Ishikawa (cell line): ENCODE data around the gene MYO18A.
A peak's percentile ranks its signal among the peaks of the same experiment; 100 is the strongest.

Experiments
- CEBPB ChIP-seq: IDR thresholded peaks from 2 replicates; pipeline ENCODE4 v1.6.1; 2012
- CREB1 ChIP-seq: IDR thresholded peaks from 2 replicates; pipeline ENCODE4 v1.6.1; 2012; ENCODE audit warnings: low read depth
- EGR1 ChIP-seq: IDR thresholded peaks from 2 replicates; pipeline ENCODE4 v1.6.1; 2012
- EP300 ChIP-seq: IDR thresholded peaks from 2 replicates; pipeline ENCODE4 v1.6.1; 2012; ENCODE audit warnings: borderline replicate concordance
- FOXM1 ChIP-seq: IDR thresholded peaks from 2 replicates; pipeline ENCODE4 v1.6.1; 2012; ENCODE audit warnings: low read depth, borderline replicate concordance
- MAX ChIP-seq: IDR thresholded peaks from 2 replicates; pipeline ENCODE4 v1.6.1; 2012
- NFIC ChIP-seq: IDR thresholded peaks from 2 replicates; pipeline ENCODE4 v1.6.1; 2012
- RAD21 ChIP-seq: IDR thresholded peaks from 2 replicates; pipeline ENCODE4 v1.6.1; 2012; ENCODE audit warnings: low read depth
- TAF1 ChIP-seq: IDR thresholded peaks from 2 replicates; pipeline ENCODE4 v1.6.1; 2012; ENCODE audit warnings: low read depth, mild to moderate bottlenecking
- TCF12 ChIP-seq: IDR thresholded peaks from 2 replicates; pipeline ENCODE4 v1.6.1; 2012; ENCODE audit warnings: low read depth
- TEAD4 ChIP-seq: IDR thresholded peaks from 2 replicates; pipeline ENCODE4 v1.6.1; 2012
- YY1 ChIP-seq: IDR thresholded peaks from 2 replicates; pipeline ENCODE4 v1.6.1; 2012; ENCODE audit warnings: low read depth
- ZBTB7A ChIP-seq: IDR thresholded peaks from 2 replicates; pipeline ENCODE4 v1.6.1; 2012; ENCODE audit warnings: low read depth
- TF ChIP-seq, protein P1 (sequence below): IDR thresholded peaks from 2 replicates; pipeline ENCODE4 v1.6.1; 2012; ENCODE audit warnings: low read depth, mild to moderate bottlenecking
- TF ChIP-seq, protein P2 (sequence below): IDR thresholded peaks from 2 replicates; pipeline ENCODE4 v1.6.1; 2012

Gene MYO18A

DNA sequence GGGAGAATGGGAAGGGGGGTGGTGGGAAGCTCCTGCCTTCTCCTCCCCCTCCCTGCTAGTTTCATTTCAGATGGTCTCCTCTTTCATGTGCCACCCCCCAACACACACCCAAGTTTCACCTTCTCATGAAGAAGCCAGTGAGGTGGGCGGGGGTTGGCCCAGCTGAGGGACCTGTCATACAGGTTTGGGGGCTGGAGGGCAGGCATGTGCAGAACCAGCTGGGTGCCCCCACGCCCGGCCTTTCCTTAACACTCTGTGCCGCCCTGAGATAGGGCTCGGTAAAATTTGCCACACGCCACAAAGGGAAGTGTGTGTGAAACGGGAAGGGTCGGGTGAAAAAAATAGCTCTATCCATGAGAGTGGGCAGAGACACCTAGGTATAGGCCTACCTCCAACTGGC is 79.9 kb downstream of the MYO18A start:
- TF ChIP-seq NFIC, result peak; percentile 41
- no peak for TF ChIP-seq RAD21
- no peak for TF ChIP-seq ZBTB7A
- no peak for TF ChIP-seq CEBPB
- TF ChIP-seq YY1, result no peak
- 0 out of 2 replicates have a peak, but pooled peaks have one; percentile 24 for TF ChIP-seq TEAD4
- TF ChIP-seq, protein P1, sequence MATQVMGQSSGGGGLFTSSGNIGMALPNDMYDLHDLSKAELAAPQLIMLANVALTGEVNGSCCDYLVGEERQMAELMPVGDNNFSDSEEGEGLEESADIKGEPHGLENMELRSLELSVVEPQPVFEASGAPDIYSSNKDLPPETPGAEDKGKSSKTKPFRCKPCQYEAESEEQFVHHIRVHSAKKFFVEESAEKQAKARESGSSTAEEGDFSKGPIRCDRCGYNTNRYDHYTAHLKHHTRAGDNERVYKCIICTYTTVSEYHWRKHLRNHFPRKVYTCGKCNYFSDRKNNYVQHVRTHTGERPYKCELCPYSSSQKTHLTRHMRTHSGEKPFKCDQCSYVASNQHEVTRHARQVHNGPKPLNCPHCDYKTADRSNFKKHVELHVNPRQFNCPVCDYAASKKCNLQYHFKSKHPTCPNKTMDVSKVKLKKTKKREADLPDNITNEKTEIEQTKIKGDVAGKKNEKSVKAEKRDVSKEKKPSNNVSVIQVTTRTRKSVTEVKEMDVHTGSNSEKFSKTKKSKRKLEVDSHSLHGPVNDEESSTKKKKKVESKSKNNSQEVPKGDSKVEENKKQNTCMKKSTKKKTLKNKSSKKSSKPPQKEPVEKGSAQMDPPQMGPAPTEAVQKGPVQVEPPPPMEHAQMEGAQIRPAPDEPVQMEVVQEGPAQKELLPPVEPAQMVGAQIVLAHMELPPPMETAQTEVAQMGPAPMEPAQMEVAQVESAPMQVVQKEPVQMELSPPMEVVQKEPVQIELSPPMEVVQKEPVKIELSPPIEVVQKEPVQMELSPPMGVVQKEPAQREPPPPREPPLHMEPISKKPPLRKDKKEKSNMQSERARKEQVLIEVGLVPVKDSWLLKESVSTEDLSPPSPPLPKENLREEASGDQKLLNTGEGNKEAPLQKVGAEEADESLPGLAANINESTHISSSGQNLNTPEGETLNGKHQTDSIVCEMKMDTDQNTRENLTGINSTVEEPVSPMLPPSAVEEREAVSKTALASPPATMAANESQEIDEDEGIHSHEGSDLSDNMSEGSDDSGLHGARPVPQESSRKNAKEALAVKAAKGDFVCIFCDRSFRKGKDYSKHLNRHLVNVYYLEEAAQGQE, result no peak
- peak; percentile 68 for TF ChIP-seq MAX
- peak; percentile 69 for TF ChIP-seq TCF12
- no peak for TF ChIP-seq CREB1
- TF ChIP-seq, protein P2, sequence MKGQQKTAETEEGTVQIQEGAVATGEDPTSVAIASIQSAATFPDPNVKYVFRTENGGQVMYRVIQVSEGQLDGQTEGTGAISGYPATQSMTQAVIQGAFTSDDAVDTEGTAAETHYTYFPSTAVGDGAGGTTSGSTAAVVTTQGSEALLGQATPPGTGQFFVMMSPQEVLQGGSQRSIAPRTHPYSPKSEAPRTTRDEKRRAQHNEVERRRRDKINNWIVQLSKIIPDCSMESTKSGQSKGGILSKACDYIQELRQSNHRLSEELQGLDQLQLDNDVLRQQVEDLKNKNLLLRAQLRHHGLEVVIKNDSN, result no peak
- TF ChIP-seq EGR1, result peak; percentile 31; the same call in 1 of the 2 replicates
- TF ChIP-seq EP300, result no peak
- TF ChIP-seq FOXM1, result no peak
- TF ChIP-seq TAF1, result no peak

GRCh38 chr17:29099527-29099926 is 80.7 kb downstream of the MYO18A start:
- TF ChIP-seq CREB1 (no peak), MAX (0 out of 2 replicates have a peak, but pooled peaks have one; percentile 23), CEBPB (no peak), ZBTB7A (no peak), EP300 (peak; percentile 79), NFIC (peak; percentile 67), EGR1 (no peak), TCF12 (peak; percentile 86), TEAD4 (no peak)

DNA sequence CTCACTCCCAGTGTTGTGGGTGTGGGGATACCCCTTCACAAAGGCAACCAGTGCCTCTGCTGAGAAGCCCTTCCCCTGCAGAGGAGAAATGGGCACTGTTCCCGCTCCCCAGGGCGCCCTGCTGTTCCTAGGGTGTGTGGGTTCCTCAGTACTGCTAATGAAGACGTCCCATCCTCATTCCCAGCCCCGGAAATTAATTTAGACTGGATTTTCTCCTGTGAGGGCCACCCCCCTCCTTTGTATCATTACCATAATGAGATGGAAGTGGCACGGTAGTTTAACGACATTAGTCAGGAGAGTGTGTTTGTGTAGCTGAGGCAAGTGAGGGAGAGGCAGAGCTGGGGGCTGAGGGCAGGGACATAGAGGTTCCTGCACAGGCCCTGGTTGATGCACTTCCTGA is 84.1 kb downstream of the MYO18A start:
- TF ChIP-seq TEAD4, result peak; percentile 22; the same call in 1 of the 2 replicates
- TF ChIP-seq RAD21, result no peak
- TF ChIP-seq ZBTB7A, result no peak
- TF ChIP-seq EP300, result peak; percentile 36; the same call in 1 of the 2 replicates
- TF ChIP-seq NFIC, result 0 out of 2 replicates have a peak, but pooled peaks have one; percentile 31
- TF ChIP-seq CREB1, result no peak
- no peak for TF ChIP-seq CEBPB
- TF ChIP-seq, protein P1, result no peak
- no peak for TF ChIP-seq FOXM1
- no peak for TF ChIP-seq YY1
- TF ChIP-seq MAX, result no peak
- TF ChIP-seq EGR1, result no peak

GRCh38 chr17:29095439-29095838 is 84.8 kb downstream of the MYO18A start:
- TF ChIP-seq TAF1 (no peak), MAX (peak; percentile 79), CREB1 (no peak), EGR1 (no peak), CEBPB (no peak), TCF12 (peak; percentile 96), TEAD4 (peak; percentile 88), YY1 (0 out of 2 replicates have a peak, but pooled peaks have one; percentile 7), RAD21 (no peak), EP300 (peak; percentile 93), FOXM1 (peak; percentile 87), ZBTB7A (no peak), NFIC (peak; percentile 87)
- TF ChIP-seq, protein P2, result no peak
- TF ChIP-seq, protein P1, result no peak
